ENCODE measurements around the gene ZNF827.

ZNF827 gene

DNA sequence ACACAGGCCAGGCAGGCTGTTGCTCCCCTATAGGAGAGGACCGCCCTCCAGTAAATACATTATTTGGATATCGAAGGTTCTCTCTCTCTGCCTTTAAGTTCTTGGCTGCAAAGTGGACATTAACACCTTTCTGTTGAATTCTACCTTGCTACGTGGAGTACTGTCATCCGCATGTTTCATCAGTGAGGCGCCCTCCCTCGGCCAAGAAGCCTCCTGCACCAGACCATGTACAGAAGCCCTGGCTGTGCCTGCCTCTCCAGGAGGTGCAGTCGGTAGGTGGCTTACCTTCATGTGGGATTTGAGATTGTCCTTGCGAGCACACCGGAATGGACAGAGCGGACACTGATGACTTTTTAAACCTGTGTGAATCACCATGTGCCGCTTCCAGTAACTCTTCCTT is 46.7 kb downstream of the ZNF827 start:
- H3K27ac ChIP-seq: no peak overlapping the region
- no peak for DNase-seq (ENCODE audit: low read depth, low spot score)

DNA sequence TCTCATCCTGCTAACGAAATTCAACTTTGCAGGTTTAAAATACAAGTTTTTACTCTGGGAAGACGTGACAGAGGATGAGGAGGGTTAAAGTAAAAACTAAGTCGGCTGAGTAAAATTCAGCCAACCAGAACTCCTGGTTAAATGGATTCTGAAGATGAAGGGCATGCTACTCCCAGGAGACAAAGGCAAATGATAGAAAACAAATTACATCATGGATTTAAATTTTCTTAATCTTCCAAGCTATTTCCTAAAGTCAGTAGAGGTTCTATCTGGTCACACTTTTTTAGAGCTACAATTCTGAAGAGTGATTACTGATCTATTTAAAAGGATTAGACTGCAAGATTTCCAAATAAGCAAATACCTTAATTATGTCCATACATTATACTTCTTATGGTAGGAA is 47.9 kb downstream of the ZNF827 start:
- H3K27ac ChIP-seq: no peak overlapping the region
- no peak for DNase-seq (ENCODE audit: low read depth, low spot score)

DNA sequence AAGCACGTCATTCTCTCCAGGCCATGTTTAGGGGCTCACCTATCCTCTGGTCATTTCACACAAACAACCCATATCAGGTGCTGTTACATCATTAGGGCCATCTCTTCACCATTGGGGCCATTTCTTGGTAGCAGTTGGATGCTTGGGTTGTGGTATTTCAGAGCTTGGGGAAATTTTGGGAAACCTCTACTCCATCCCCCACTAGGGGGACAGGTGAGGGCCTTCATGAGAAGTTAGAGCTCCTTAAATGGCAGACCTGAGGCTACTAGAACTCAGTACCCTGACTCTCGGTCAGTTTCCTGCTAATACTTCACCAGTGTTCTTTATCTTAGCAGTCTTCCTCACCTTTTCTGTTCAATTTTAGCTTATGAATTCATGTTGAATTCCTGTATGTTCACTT is 50.2 kb downstream of the ZNF827 start:
- no peak overlapping the region for H3K27ac ChIP-seq
- no peak for DNase-seq (ENCODE audit: low read depth, low spot score)

DNA sequence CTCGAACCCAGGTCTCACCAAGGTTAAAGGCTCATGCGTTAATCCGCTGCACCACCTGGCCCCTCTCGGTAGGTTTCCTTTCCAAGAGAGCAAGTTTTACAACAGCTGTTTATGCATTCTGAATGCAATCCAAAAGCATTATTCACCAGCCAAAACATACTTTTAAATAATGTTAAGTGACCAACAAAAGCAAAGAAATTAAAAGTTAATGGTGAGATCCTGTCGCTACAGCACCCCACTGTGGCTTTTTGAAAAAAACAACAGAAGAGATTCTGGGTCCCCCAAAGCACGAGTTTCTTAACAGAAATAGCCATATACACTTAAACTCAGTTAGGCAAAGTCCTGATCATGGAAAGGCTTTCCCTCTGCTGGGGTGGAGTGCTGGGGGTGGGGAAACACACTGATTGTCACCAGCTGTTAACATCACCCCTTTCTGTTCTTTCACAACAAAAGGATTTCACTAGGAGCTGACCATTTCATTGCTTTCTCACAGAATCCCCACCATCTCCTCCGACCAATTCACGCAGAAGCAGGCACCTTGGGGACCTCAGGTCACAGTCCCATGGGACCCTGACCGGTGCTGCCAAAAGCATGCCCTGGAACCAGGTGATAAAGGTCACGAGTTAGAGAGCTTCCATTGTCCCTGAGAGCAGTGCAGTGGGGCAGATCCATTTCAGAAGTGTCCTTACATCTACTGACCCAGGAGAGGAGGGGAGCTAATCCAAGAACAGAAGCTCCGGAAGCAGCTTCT is 51.2 kb downstream of the ZNF827 start:
- H3K27ac ChIP-seq: no peak overlapping the region
- DNase-seq (ENCODE audit: low read depth, low spot score): no peak

DNA sequence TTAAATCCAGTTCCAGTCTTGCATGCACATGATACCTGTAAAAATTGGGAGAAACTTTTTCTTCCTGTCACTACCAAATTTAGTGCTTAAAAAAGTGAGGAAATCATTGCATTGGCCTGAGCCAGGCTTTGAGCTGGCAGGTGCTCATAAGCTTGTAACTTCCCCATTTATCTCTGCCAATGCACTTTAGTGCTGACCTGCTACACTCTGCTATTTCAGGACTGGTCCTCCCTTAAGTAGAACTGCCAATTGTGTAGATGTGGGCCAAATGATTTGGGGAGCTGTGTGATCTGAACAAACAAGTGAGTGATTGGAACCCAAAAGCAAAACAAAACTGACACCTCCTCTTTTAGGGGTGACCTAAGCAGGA is 51.8 kb downstream of the ZNF827 start:
- no peak for DNase-seq (ENCODE audit: low read depth, low spot score)
- no peak overlapping the region for H3K27ac ChIP-seq

DNA sequence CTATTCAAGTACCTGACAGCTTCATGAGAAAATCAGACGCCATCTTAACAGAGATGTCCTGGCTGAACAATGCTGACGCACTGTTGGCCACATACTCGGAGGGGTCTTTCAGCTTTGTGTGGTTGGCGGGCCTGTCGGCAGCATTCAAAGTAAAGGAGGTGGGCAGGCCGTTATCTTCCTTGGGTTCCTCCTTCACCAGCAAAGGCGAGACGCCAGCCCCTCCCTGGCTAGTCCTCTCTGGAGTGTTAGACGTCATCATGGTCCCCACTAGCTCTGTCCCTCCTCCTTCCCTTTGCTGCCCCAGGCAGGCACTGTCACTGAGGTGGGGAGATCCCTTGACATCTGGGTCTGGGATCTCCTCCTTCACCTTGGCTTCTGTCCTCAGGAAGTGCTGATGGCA is 53.0 kb downstream of the ZNF827 start:
- DNase-seq (ENCODE audit: low read depth, low spot score): no peak

DNA sequence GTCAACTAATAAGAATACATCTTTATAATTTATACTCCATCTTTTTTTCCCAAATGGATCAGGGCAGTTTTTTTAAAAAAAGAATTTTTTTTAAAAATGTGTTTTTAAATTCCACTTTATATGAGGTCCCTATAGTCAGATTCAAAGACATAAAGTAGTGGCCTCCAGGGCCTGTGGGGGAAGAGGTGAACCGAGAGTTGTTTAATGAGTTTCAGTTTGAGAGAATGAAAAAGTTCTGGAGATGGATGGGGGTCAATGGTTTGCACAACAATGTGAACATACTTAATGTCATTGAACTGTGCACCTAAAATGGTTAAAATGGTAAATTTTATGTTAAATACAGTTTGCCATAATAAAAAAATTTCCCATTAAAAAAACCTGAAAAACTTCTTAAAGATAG is 53.8 kb downstream of the ZNF827 start:
- DNase-seq (ENCODE audit: low read depth, low spot score): no peak
- no peak overlapping the region for H3K27ac ChIP-seq

More for the DNA sequence above, 53.0 kb downstream of the ZNF827 start:
- no peak overlapping the region for H3K27ac ChIP-seq

DNA sequence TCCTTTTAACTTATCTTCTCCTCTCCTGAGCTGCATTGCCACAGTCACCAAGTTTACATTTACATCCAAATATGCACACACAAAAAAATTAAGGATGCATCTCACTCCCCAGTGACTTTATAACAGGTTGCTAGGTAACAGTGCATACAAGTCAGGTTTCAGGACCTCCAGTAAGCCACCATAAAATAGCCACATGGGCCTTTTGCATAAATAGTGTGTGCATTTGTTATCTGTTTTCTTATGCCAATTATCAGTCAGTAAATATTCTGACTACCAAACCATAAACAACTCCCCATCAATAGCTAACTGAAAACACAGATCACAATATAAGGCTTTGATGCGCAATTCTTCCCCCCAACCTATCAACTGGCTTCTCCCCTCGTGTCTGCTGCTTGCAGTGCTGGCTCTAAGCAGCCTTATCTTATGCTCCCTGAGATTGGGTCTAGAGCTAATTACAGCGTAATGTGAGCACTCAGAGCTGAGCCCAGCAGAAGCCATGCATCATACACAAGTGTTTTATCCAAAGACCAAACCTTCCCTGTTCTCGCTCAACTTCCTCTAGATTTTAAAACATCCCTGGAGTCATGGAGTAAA is 55.4 kb downstream of the ZNF827 start:
- no peak for DNase-seq (ENCODE audit: low read depth, low spot score)
- no peak overlapping the region for H3K27ac ChIP-seq

DNA sequence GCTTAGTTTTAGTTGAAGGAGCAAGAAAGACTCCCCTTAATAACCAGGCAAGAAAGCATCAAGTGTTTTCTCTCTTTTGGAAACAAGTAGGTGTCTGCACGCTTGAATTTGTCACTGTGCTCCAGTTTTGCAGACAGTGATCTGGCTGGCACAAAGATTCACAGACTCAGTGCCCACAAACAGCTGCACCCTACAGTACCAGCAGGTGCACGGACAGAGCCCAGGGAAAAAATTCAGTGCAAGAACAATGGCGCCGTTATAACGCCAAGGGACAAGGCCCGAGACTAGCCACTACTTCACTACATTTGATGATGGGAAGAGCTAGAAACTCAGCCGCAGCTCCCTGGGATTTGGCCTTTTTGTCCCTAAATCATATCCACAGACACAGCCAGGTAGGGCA is 56.0 kb downstream of the ZNF827 start:
- H3K27ac ChIP-seq: peak overlapping the region; percentile 65
- no peak for DNase-seq (ENCODE audit: low read depth, low spot score)

DNA sequence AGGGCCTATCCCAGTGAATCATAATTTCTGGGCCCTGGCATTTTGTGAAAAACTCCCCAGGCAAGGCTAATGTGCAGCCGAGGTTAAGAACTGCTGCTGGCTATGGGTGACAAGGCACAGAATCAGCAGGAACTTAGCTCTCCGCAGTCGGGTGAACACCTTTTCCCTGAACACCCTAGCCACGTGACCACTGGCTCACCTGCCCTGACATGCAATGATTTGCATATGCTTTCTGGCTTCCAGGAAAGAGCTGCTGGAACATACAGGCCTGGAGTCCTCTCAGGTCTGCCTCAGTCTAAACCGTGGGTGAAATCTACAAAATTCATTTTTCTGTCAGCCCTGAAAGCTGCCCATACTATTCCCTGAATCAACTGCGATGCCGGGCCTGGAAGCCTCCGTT is 56.6 kb downstream of the ZNF827 start:
- peak; percentile 79 for DNase-seq (ENCODE audit: low read depth, low spot score)
- H3K27ac ChIP-seq: peak overlapping the region; percentile 65

DNA sequence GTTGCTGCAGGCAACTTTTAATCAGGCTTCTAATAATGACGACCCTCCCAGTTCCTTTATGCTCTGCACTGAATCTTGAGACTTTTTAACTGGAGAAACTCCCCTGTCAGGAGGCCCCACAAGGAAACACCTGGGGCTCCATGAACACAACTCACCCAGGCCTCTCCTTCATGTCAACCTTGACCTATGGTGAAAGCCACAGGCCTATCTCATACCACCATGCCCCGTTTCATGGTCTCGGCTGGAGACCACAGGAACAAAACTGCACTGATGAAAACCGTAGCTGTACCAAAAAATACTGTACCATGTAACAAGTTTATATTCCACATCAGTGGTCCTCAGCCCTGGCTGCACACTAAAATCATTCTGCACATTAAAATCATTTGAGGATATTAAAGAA is 57.0 kb downstream of the ZNF827 start:
- DNase-seq (ENCODE audit: low read depth, low spot score): no peak
- peak overlapping the region; percentile 65 for H3K27ac ChIP-seq

DNA sequence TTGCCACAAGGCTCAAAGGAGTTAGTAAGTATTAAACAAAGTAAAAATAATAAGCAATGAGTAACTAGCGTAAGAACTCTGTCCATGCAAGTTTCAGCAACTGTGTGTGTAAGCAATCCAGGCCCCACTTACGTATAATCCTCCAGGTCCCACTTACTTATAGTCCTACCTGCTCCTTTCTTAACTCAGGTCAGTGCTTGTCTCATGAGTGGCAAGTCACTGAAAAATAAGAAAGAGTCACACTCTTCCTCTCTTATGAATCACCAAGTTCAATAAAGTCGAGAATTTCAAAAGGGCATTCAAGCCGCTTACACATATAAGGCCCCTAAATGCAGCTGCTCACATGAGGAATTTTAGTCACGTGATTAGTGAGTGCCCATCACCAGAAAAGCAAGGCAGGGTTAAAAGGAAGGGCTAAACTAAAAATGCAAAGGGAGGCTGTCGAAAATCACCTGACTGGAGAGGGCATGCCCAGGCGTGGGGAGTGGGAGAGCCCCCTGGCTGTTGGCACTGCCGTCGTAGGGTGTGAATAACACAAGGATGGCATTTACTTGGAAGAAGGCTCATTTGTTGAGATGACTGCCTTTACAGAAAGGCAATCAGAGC is 58.2 kb downstream of the ZNF827 start:
- no peak for DNase-seq (ENCODE audit: low read depth, low spot score)
- H3K27ac ChIP-seq: peak overlapping the region; percentile 65

DNA sequence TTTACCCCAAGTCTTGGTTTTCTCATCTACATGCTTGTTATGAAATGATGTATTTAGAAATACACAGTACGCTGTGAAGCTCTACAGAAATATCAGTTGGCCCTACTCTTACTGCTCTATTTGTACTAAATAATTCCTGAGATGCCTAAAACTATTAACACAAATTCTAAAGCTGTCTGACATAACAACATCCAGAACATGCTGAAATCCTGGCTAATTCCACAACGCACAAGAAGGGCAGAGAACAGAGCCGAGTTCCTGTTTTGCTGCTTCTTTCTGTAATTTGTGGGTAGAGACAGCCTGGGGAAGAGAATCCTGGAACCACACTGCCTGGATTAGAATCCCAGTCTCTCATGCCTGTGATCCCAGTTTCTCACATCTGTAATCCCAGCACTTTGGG is 59.0 kb downstream of the ZNF827 start:
- H3K27ac ChIP-seq: peak overlapping the region; percentile 65
- DNase-seq (ENCODE audit: low read depth, low spot score): no peak

DNA sequence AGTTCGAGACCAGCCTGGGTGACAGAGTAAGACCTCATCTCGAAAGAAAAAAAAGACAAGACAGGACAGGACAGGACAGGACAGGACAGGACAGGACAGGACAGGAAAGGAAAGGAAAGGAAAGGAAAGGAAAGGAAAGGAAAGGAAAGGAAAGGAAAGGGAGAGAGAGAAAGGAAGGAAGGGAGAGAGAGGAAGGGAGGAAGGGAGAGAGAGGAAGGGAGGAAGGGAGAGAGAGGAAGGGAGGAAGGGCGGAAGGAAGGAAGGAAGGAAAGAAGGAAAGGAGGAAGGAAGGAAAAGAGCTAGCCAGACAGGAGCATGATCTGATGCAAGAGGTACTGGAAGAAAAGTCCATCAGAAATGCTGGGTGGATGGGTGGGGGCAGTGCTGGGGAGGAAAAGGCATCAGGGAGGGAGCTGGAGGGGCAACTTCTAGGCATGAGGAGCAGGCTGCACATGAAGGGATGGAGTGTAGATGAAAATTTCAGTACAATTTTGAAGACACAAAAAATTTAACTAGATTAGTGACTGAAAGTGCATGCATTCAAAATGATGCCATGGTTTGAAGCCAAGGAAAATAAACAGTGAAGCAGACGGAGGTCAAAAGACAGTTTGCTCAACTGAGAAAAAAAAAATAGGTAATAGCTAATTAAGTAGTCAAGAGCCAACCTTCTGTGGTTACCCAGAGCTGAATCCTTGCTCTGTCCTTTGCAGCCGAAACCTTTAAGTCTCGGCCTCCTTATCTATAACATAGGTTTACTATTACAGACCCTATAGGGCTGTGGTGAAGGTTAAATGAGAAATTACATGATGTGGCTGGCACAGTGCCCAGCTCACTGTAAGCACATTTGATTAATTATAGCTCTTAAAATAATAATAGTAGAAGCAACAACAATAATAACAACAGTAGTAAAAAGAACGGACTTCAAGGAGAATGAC is 59.9 kb downstream of the ZNF827 start:
- DNase-seq (ENCODE audit: low read depth, low spot score): no peak
- no peak overlapping the region for H3K27ac ChIP-seq

DNA sequence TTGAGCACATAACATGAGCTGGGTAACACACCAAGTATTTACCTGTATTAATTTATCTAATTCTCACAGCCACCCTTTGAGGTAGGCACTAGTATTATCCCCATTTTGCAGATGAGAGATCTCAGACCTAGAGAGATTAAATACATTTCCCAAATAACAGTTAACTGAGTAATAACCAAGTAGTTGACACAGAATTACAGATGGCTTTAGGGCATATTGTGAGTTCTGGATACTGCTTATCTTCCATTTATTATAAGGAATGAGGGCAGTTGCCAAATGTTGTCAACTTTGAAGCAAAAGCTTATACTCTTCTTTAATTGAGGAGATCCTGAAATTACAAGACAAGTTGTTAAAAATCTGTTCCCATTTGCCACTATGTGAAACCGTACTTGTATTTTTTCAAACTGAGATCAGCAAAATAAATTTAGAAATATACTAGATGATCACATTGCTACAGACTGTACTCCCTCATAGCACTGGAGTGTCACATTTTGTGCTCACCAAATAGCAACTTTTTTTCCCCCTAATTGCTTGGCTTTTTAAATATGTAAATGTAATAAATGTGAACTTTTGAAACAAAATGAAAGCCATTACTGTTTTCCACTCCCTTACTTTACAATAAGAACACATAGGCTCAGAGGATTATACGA is 62.0 kb downstream of the ZNF827 start:
- no peak overlapping the region for H3K27ac ChIP-seq
- no peak for DNase-seq (ENCODE audit: low read depth, low spot score)

DNA sequence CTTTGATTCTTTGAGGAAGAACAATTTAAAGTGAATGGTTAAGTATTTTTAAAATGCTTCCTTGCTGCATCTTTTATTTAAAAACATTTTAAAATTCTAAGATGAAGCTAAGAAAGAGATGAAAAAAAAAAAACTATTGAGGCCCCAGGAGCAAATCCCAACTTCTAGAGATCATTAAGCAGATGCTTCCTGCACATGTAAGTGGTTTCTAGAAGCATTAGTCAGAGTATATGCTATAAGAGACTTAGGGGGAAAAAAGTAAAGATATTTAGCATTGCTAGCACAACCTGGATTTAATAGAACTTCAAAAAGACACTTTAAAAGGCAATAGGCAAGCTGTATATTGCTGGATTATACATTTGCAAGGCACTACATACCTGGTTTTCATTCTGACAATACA is 64.7 kb downstream of the ZNF827 start:
- no peak overlapping the region for H3K27ac ChIP-seq
- no peak for DNase-seq (ENCODE audit: low read depth, low spot score)

DNA sequence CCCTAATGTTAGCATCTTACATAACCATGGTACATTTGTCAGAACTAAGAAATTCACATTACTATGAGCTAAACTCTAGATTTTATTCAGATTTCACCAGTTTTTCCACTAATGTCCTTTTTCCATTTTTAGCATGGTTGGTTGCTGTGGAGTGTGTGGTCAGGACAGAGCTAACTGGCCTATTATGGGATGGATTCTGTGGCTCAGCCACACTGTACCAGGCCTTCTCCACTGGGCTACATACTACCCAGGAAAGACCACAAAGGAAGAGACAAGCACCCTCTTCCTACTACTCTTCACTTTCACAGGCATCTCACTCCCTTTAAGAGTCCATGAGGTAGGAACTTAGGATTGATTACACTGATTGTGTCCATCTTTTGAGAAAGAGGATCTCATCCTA is 67.4 kb downstream of the ZNF827 start:
- no peak for DNase-seq (ENCODE audit: low read depth, low spot score)
- H3K27ac ChIP-seq: no peak overlapping the region

DNA sequence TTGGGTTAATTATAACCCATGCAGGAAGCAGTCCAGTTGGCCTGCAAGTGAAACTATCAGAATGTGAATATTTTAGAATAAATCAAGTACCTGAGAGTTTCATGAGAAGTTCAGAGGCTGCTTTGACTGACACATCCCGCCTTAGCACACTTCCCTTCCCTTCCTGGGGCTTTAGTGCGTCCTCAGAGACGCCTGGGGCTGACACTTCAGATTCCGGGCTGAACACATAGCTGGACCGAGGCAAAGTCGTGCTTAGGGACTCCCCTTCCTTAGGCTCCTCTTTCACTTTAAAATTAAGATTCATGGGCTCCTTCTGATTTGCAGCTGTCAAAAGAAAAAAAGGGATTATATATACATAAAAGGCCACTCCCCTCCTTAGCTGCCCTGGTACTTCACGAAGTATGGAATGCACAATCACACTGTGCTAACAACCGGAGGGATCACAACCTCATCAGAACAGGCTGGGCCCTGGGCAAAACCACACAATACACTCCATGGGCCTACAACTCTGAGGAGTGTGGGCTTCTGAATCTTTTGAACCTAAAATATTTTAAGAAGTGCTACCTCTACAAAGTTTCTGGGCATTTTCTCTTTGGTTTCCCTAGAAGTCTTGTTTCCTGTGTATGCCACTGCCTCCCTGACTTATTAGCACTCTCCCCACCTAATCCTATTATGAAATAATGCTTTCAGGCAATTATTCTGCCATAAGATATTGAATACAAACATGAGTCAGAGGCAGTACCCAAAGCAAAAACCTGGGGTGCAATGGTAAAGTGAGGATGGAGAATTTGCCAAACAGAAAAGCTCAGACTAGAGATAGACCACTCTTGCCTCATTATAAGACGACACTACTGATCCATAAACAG is 68.2 kb downstream of the ZNF827 start:
- no peak for DNase-seq (ENCODE audit: low read depth, low spot score)
- H3K27ac ChIP-seq: peak overlapping the region; percentile 1

DNA sequence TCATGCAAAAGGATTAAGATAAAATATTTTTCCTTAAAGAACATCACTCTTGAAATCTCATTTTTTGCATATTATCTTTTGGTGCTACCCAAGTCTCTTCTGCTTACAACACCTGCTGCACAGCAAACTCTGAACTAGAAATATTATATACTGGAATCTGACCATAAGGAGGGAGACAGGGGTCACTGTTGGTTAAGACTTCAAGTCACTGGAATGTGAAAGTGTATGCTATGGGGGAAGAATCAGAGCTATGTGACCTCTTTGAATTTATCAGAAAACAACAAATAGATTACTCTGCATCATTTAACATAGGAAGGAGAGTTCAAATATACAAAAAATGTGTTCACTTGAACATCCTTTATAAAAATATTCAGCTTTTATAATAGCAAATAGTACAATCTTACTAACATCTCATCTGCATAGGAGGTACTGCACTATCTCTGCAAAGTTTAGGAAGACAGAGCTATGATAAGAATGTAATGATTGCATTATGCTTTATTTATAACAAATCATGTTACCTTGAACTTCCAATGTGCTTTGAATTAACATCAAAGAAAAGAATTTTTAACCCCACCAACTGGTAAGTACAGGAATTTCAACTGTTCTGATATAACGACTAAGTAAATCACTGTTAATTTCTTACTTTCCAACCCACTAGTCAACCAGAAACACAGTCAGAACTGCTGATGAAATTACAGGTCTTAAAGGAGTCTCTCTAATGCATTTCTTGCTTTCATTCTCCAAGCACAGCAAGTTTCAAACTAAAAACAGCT is 69.8 kb downstream of the ZNF827 start:
- no peak overlapping the region for H3K27ac ChIP-seq
- DNase-seq (ENCODE audit: low read depth, low spot score): no peak
